Lower leg skin (tissue), 3 donors: ENCODE measurements around the gene OR4M2.
"Not testable (repeated sequence)": the region's sequence is repeated elsewhere in the genome, so short reads cannot be mapped to it uniquely, and the experiment has no call there.

Source experiments
- CTCF ChIP-seq, 3 donors: fragments of 450-650 bp; IDR thresholded peaks; one replicate each; pipeline ENCODE4 v1.5.1; 2016; ENCODE audit warnings: antibody characterized with exemption in 3 of 3, mild to moderate bottlenecking in 3 of 3, moderate library complexity in 2 of 3
- POLR2A ChIP-seq, 2 donors: fragments of 450-650 bp; IDR thresholded peaks; one replicate each; pipeline ENCODE4 v1.6.1; 2016 to 2017; ENCODE audit warnings: antibody characterized with exemption in 2 of 2, mild to moderate bottlenecking in 1 of 2, moderate library complexity in 1 of 2

DNA sequence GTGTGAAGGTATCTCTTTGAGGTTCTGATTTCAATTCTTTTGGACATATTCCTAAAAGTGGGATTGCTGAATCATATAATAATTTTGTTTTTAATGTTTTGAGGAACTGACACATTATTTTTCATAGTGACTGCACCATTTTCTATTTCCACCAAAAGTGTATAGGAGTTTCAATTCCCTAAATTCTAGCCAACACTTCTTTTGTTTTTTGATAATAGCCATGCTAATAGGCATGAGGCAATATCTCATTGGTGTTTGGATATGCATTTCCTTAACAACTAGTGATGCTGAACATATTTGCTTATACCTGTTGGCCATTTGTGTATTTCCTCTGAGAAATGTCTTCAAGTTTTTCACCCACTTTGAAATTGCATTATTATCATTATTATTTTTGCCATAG, 11.1 kb upstream of the OR4M2 start:
- TF ChIP-seq CTCF, POLR2A (IDR thresholded peaks at IDR 0.05): not testable (repeated sequence)
